ENCODE data around the gene UBL5. TPM values are rescaled to one million over a fixed set of nuclear protein-coding genes. Genes with fewer than 3 reads are reported as not detected.

The UBL5 gene
- total RNA-seq, 1 experiment from 2014 or later: 303 TPM

GRCh38 chr19:9877780-9878510 lies 50.2 kb downstream of the UBL5 start:
- Histone ChIP-seq H3K79me2 (ENCODE audit: low read length) (no peaks in the 10 kb centered on the region), H3K4me3 (ENCODE audit: low read length) (no peak overlapping the region), H3K36me3 (ENCODE audit: insufficient read depth, low read length) (no peaks in the 10 kb centered on the region), H3K4me1 (ENCODE audit: low read length) (no peaks in the 10 kb centered on the region; the same call in 1 of the 2 replicates), H3K9me3 (ENCODE audit: low read length) (no peaks in the 10 kb centered on the region), H3K9ac (ENCODE audit: low read length) (no peak overlapping the region), H3K4me2 (ENCODE audit: low read depth, low read length, poor library complexity, severe bottlenecking) (no peak overlapping the region), H2AFZ (ENCODE audit: low read length) (no peak overlapping the region), H3K9me2 (replicated peaks; ENCODE audit: insufficient read depth, low read length) (no peaks in the 10 kb centered on the region), H3K27ac (ENCODE audit: low read length) (no peak overlapping the region), H3K27me3 (ENCODE audit: low read length) (no peaks in the 10 kb centered on the region), H4K20me1 (ENCODE audit: insufficient read depth, low read depth, low read length) (no peaks in the 10 kb centered on the region)
- DNase-seq: no peak

DNA sequence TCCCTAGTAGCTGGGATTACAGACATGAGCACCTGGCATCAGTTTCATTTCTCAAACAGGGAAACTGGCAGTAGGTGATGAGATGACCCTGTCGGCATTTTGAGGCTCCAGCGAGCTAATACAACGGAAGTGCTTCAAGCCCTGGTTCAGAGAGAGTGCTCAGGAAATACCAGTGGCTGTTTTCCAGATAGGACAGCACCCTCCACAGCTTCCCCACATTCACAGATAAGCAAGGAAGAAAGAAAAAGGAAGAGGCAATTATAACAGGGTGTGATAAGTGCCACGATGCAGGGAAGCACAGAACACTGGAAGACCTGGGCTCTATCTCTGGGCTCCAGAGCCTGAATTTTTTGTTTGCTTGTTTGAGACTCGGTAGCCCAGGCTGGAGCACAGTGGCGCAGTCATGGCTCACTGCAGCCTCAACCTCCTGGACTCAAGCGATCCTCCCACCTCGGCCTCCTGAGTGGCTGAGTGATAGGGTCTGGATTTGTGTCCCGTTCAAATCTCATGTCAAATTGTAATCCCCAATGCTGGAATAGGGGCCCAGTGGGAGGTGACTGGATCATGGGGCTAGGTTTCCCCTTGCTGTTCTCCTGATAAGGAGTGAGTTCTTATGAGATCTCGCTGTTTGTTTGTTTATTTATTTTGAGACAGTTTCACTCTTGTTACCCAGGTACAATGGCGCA lies 50.9 kb downstream of the UBL5 start:
- no peaks in the 10 kb centered on the region for H3K27me3 ChIP-seq (ENCODE audit: low read length)
- no peaks in the 10 kb centered on the region for H3K9me3 ChIP-seq (ENCODE audit: low read length)
- H3K9ac ChIP-seq (ENCODE audit: low read length): no peak overlapping the region
- H4K20me1 ChIP-seq (ENCODE audit: insufficient read depth, low read depth, low read length): no peaks in the 10 kb centered on the region
- H3K4me2 ChIP-seq (ENCODE audit: low read depth, low read length, poor library complexity, severe bottlenecking): no peak overlapping the region
- no peaks in the 10 kb centered on the region for H3K9me2 ChIP-seq (replicated peaks; ENCODE audit: insufficient read depth, low read length)
- H3K4me3 ChIP-seq (ENCODE audit: low read length): no peak overlapping the region
- DNase-seq: no peak
- H3K27ac ChIP-seq (ENCODE audit: low read length): no peak overlapping the region
- no peaks in the 10 kb centered on the region for H3K36me3 ChIP-seq (ENCODE audit: insufficient read depth, low read length)
- no peaks in the 10 kb centered on the region; the same call in 1 of the 2 replicates for H3K4me1 ChIP-seq (ENCODE audit: low read length)
- H3K79me2 ChIP-seq (ENCODE audit: low read length): no peaks in the 10 kb centered on the region
- no peak overlapping the region for H2AFZ ChIP-seq (ENCODE audit: low read length)

Small RNA genes lying within 50 kb of the gene (small RNA-seq; reads per million reads assigned to genes)
- gene RF00156: not detected

Other genes starting within 250 kb of the UBL5 start
- 43.0 and 77.6 TPM in 2 replicates for gene ZNF121, start 243.4 kb upstream of the UBL5 start, total RNA-seq (2014; rRNA removed; shearing (Covaris generic); ENCODE audit: low replicate concordance)
- 16.1 and 35.2 TPM in 2 replicates for gene ZNF561, start 206.7 kb upstream of the UBL5 start, total RNA-seq (2014; rRNA removed; shearing (Covaris generic); ENCODE audit: low replicate concordance)
- 26.7 and 35.5 TPM in 2 replicates for gene ZNF562, start 152.8 kb upstream of the UBL5 start, total RNA-seq (2014; rRNA removed; shearing (Covaris generic); ENCODE audit: low replicate concordance)
- gene ZNF846, start 59.2 kb upstream of the UBL5 start, total RNA-seq (2014; rRNA removed; shearing (Covaris generic); ENCODE audit: low replicate concordance): 7.3 and 10.4 TPM in 2 replicates
- 31.5 and 40.7 TPM in 2 replicates for gene FBXL12, start 8.8 kb upstream of the UBL5 start, total RNA-seq (2014; rRNA removed; shearing (Covaris generic); ENCODE audit: low replicate concordance)
- gene PIN1, start 7.4 kb downstream of the UBL5 start, total RNA-seq (2014; rRNA removed; shearing (Covaris generic); ENCODE audit: low replicate concordance): 56.9 and 119 TPM in 2 replicates
- gene OLFM2, start 108.6 kb downstream of the UBL5 start, total RNA-seq (2014; rRNA removed; shearing (Covaris generic); ENCODE audit: low replicate concordance): not detected in 2 replicates
- not detected in 2 replicates for gene COL5A3, start 182.6 kb downstream of the UBL5 start, total RNA-seq (2014; rRNA removed; shearing (Covaris generic); ENCODE audit: low replicate concordance)
- gene RDH8, start 185.6 kb downstream of the UBL5 start, total RNA-seq (2014; rRNA removed; shearing (Covaris generic); ENCODE audit: low replicate concordance): not detected in 2 replicates